HepG2 (cell line): ENCODE measurements around the gene PANK2.

Source experiments
- CTCF ChIP-seq: sonication (generic); formaldehyde crosslinking; IDR thresholded peaks from 2 replicates; pipeline ENCODE4 v1.5.0; 2020; ENCODE audit warnings: mild to moderate bottlenecking, missing genetic modification reagents, moderate library complexity
- SUZ12 ChIP-seq: fragments of 150-350 bp; IDR thresholded peaks from 2 replicates; pipeline ENCODE4 v1.6.1; 2014; ENCODE audit warnings: low read depth, low read length
- ZNF678 ChIP-seq: sonication (generic); formaldehyde crosslinking; IDR thresholded peaks from 2 replicates; pipeline ENCODE4 v1.4.0; 2020; ENCODE audit warnings: mild to moderate bottlenecking, missing genetic modification reagents
- TF ChIP-seq, protein P1 (sequence below): sonication (generic); formaldehyde crosslinking; IDR thresholded peaks from 2 replicates; pipeline ENCODE4 v1.4.0; 2020; ENCODE audit warnings: missing genetic modification reagents, borderline replicate concordance

DNA sequence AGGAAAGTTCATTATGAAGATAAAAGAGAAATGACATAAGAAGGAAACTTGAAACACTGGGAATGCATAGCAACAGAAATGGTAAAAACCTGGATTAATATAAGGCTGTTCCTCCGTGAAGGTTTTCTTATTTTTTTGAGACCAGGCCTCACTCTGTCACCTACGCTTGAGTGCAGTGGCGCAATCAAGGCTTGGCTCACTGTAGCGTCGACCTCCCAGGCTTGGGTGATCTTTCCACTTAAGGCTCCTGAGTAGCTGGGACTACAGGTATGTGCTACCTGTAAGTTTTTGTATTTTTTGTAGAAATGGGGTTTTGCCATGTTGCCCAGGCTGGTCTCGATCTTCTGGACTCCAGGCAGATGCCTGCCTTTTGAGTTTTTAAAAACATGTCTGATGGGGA is 51.7 kb downstream of the PANK2 start:
- TF ChIP-seq SUZ12 (no peak), ZNF678 (CRISPR knock-in tag) (no peak), CTCF (CRISPR knock-in tag) (no peak)
- TF ChIP-seq, protein P1, sequence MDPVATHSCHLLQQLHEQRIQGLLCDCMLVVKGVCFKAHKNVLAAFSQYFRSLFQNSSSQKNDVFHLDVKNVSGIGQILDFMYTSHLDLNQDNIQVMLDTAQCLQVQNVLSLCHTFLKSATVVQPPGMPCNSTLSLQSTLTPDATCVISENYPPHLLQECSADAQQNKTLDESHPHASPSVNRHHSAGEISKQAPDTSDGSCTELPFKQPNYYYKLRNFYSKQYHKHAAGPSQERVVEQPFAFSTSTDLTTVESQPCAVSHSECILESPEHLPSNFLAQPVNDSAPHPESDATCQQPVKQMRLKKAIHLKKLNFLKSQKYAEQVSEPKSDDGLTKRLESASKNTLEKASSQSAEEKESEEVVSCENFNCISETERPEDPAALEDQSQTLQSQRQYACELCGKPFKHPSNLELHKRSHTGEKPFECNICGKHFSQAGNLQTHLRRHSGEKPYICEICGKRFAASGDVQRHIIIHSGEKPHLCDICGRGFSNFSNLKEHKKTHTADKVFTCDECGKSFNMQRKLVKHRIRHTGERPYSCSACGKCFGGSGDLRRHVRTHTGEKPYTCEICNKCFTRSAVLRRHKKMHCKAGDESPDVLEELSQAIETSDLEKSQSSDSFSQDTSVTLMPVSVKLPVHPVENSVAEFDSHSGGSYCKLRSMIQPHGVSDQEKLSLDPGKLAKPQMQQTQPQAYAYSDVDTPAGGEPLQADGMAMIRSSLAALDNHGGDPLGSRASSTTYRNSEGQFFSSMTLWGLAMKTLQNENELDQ (CRISPR knock-in tag) = no peak
